B cell (primary cell): ENCODE measurements around the gene STK24. TPM values are rescaled to one million over a fixed set of nuclear protein-coding genes. Genes with fewer than 3 reads are reported as not detected.
A peak's percentile ranks its signal among the peaks of the same experiment; 100 is the strongest.

ENCODE experiments used
- ATAC-seq: fragments of 200-7000 bp; cut with Tn5 transposase; one replicate; pipeline ENCODE4 v1.10.0; 2021; ENCODE audit warnings: low read depth, mild to moderate bottlenecking, moderate number of reproducible peaks, moderate library complexity
- CTCF ChIA-PET: fragments of 350-600 bp; sonication (Branson Sonifier 250); formaldehyde crosslinking; loops from one replicate; lab custom pipeline; 2021; ENCODE audit warnings: antibody characterized with exemption, inconsistent platforms; lab: Charles Lee
- POLR2A ChIA-PET: fragments of 350-600 bp; sonication (Branson Sonifier 250); formaldehyde crosslinking; loops from one replicate; lab custom pipeline; 2021; ENCODE audit warnings: antibody characterized with exemption; lab: Charles Lee
- DNase-seq: peaks from one replicate; pipeline ENCODE4 v3.0.0; 2013
- H2AFZ ChIP-seq: 2 replicates; pipeline ENCODE4 v1.6.1; 2012; ENCODE audit warnings: mild to moderate bottlenecking, low read depth, low read length; ENCODE audit not compliant: insufficient read depth, poor library complexity, severe bottlenecking
- H3K27ac ChIP-seq, 2 donors: 1 replicate in 1 of 2; 2 replicates in 1 of 2; pipeline ENCODE4 v1.5.1; 2012 to 2013; ENCODE audit warnings: low read length in 2 of 2, mild to moderate bottlenecking in 2 of 2, moderate library complexity in 1 of 2
- H3K27me3 ChIP-seq, 4 experiments: fragments of 200-600 bp in 1 of 4; sonication (generic) in 1 of 4; replicated peaks in 1 of 4; 1 replicate in 2 of 4; 2 replicates in 2 of 4; pipeline versions ENCODE4 v1.6.1 to v1.7.0; 2013 to 2016; ENCODE audit warnings: low read length in 3 of 4, mild to moderate bottlenecking in 2 of 4, mixed read lengths in 1 of 4, moderate library complexity in 1 of 4; ENCODE audit not compliant: insufficient read depth in 4 of 4, control insufficient read depth in 3 of 4; ENCODE audit errors: control extremely low read depth in 1 of 4
- H3K36me3 ChIP-seq, 2 experiments: replicated peaks in 1 of 2; 1 replicate in 1 of 2; 2 replicates in 1 of 2; pipeline versions ENCODE4 v1.6.1 to v1.7.1; 2013; ENCODE audit warnings: low read length in 1 of 2; ENCODE audit not compliant: insufficient read depth in 2 of 2, control insufficient read depth in 1 of 2; ENCODE audit errors: control extremely low read depth in 1 of 2, extremely low read depth in 1 of 2
- H3K4me1 ChIP-seq, 2 donors: fragments of 200-600 bp in 1 of 2; sonication (generic) in 1 of 2; 1 replicate in 1 of 2; 2 replicates in 1 of 2; pipeline versions ENCODE4 v1.5.1 to v1.6.1; 2013 to 2017; ENCODE audit warnings: low read length in 2 of 2; ENCODE audit not compliant: control insufficient read depth in 2 of 2, insufficient read depth in 2 of 2
- H3K4me2 ChIP-seq: replicated peaks from 2 replicates; pipeline ENCODE3; 2012; ENCODE audit warnings: mild to moderate bottlenecking, low read depth, low read length; ENCODE audit not compliant: poor library complexity, severe bottlenecking
- H3K4me3 ChIP-seq, 5 experiments: fragments of 200-600 bp in 1 of 5; sonication (generic) in 1 of 5; 1 replicate in 3 of 5; 2 replicates in 2 of 5; pipeline versions ENCODE4 v1.5.1 to v1.7.0; 2011 to 2016; ENCODE audit warnings: low read length in 4 of 5, mild to moderate bottlenecking in 4 of 5, low read depth in 2 of 5, control low read depth in 1 of 5, moderate library complexity in 1 of 5; ENCODE audit not compliant: insufficient read depth in 1 of 5; ENCODE audit errors: control extremely low read depth in 1 of 5, extremely low read depth in 1 of 5
- H3K79me2 ChIP-seq: fragments of 200-600 bp; sonication (generic); one replicate; pipeline ENCODE4 v1.6.0; 2016; ENCODE audit warnings: low read length; ENCODE audit not compliant: control insufficient read depth, insufficient read depth
- H3K9ac ChIP-seq: fragments of 200-600 bp; sonication (generic); 2 replicates; pipeline ENCODE4 v1.6.1; 2017; ENCODE audit warnings: mild to moderate bottlenecking, low read length, moderate library complexity
- H3K9me3 ChIP-seq, 3 donors: one replicate each; pipeline versions ENCODE4 v1.6.1 to v1.7.1; 2013; ENCODE audit warnings: low read length in 2 of 3; ENCODE audit not compliant: control insufficient read depth in 2 of 3, insufficient read depth in 1 of 3; ENCODE audit errors: control extremely low read depth in 1 of 3
- H4K20me1 ChIP-seq: 2 replicates; pipeline ENCODE4 v1.6.0; 2012; ENCODE audit warnings: mild to moderate bottlenecking, low read length; ENCODE audit not compliant: insufficient read depth, control insufficient read depth, poor library complexity, severe bottlenecking
- H3K27ac Mint-ChIP-seq: one replicate; pipeline ENCODE4 v1.8.0; 2021; ENCODE audit warnings: mixed read lengths
- H3K27me3 Mint-ChIP-seq: one replicate; pipeline ENCODE4 v1.8.0; 2021; ENCODE audit warnings: mixed read lengths
- H3K4me1 Mint-ChIP-seq: one replicate; pipeline ENCODE4 v1.8.0; 2021; ENCODE audit warnings: mixed read lengths
- H3K4me3 Mint-ChIP-seq: one replicate; pipeline ENCODE4 v1.8.0; 2021; ENCODE audit warnings: mixed read lengths
- H3K9me3 Mint-ChIP-seq: one replicate; pipeline ENCODE4 v1.8.0; 2022; ENCODE audit warnings: mixed read lengths; ENCODE audit not compliant: insufficient read depth
- CTCF ChIP-seq: fragments of 200-600 bp; IDR thresholded peaks from one replicate; pipeline ENCODE4 v1.8.0; 2022; ENCODE audit warnings: antibody characterized with exemption, mild to moderate bottlenecking
- EZH2 ChIP-seq: IDR thresholded peaks from 2 replicates; pipeline ENCODE4 v1.6.1; 2012; ENCODE audit warnings: borderline replicate concordance, low read depth, mild to moderate bottlenecking, moderate library complexity, low read length; ENCODE audit not compliant: insufficient read depth, poor library complexity, severe bottlenecking
- WGBS: methylation state at CpG from one replicate; pipeline ENCODE4 v1.1.5; 2013; ENCODE audit warnings: missing lambda C conversion rate; ENCODE audit not compliant: insufficient coverage; 5-methylcytosine and 5-hydroxymethylcytosine counted together
- intact Hi-C: fragments of 100-400 bp; cut with micrococcal nuclease; formaldehyde crosslinking; loops from one replicate; pipeline ENCODE4 v1.10.0; 2022
- polyA plus RNA-seq: library from polyadenylated mRNA; depleted of rRNA; stranded (reverse); fragments of >200 nt; gene quantifications from 2 replicates; pipeline ENCODE4 v1.2.3, GENCODE V29; 2012
- total RNA-seq, 2 donors: library from RNA; stranded (reverse); fragments of 120-200 nt in 1 of 2; gene quantifications; 1 replicate in 1 of 2; 2 replicates in 1 of 2; pipeline versions ENCODE4 v1.2.3 to v1.2.4, GENCODE V29; 2013 to 2022

Gene STK24
- total and polyA plus RNA-seq, 2 donors (not counting 1 experiment from before 2014, with no cell fraction given), result 47.2 to 117 TPM

- ChIA-PET CTCF (no interaction called here), POLR2A (no interaction called here)
- DNase-seq, result no peak
- no peak overlapping the region for H3K9ac ChIP-seq
- H3K79me2 ChIP-seq, result peaks cover 100% of the 10 kb centered on the region
- Mint-ChIP-seq H3K27me3 (no peaks in the 10 kb centered on the region), H3K27ac (no peak overlapping the region), H3K9me3 (no peaks in the 10 kb centered on the region), H3K4me1 (peaks cover 85% of the 10 kb centered on the region), H3K4me3 (no peak overlapping the region)
- H4K20me1 ChIP-seq, result peaks cover 89% of the 10 kb centered on the region
- peaks cover 49 to 51% of the 10 kb centered on the region in 2 donors for H3K4me1 ChIP-seq
- no peak for ATAC-seq
- H3K4me3 ChIP-seq, result no peak overlapping the region
- WGBS, result 83% methylated on average over 5 of the region's 5 CpGs
- peaks cover 0 to 12% of the 10 kb centered on the region in 2 experiments for H3K36me3 ChIP-seq
- H3K27me3 ChIP-seq, result no peaks in the 10 kb centered on the region
- intact Hi-C loops, result no loop called here
- TF ChIP-seq EZH2, result no peak
- TF ChIP-seq CTCF, result no peak
- H2AFZ ChIP-seq, result no peak overlapping the region
- H3K9me3 ChIP-seq, result no peaks in the 10 kb centered on the region
- H3K27ac ChIP-seq, result no peak overlapping the region
- no peak overlapping the region for H3K4me2 ChIP-seq
Measured at GRCh38 chr13:98546402-98546801, 30.5 kb downstream of the STK24 start.

DNA sequence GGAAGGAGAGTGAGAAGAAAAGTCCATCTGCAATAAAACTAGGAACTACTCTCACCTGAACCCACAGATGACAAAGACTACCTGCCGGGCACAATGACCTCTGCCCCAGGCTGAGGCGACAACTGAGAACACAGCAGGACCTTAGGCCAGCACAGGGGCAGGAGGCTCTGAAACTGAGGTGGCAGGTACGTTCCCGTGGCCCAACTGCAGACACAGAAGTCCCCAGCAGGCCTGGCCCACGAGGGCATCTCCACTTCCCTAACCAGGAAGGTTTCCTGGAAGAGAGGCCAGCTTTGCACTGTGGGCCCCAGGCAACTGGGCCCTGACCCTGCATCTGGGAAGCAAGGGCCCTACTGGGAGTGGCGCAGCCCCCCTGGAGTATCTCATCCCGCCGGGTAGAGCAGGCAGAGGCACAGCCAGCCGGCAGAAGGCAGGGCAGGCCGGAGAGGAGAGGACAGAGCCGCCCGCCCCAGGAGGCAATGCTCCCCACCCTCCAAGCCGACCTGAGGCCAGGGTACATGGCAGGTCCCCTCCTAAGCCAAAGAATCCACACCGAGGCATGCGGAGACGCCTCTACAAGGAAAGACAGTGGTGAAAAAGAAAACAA, 32.7 kb downstream of the STK24 start:
- no peak overlapping the region for H2AFZ ChIP-seq
- peaks cover 0 to 12% of the 10 kb centered on the region in 2 experiments for H3K36me3 ChIP-seq
- H3K4me3 Mint-ChIP-seq, result peak overlapping the region; percentile 81
- H3K9me3 ChIP-seq, result no peaks in the 10 kb centered on the region
- intact Hi-C loops, result loop anchor here (5.0 kb wide), 2 partner anchors 33 to 37 kb away; partner anchors contain the start of gene STK24
- peaks cover 43 to 53% of the 10 kb centered on the region in 2 donors for H3K4me1 ChIP-seq
- POLR2A ChIA-PET, result no interaction called here
- 91% methylated on average over 10 of the region's 16 CpGs for WGBS
- H3K27ac Mint-ChIP-seq, result peak overlapping the region; percentile 73
- peak overlapping the region; percentile 81 for H3K4me2 ChIP-seq
- no peaks in the 10 kb centered on the region for H3K27me3 ChIP-seq
- peak overlapping the region in 1 of 5 experiments; percentile 4 for H3K4me3 ChIP-seq
- peaks cover 100% of the 10 kb centered on the region for H3K79me2 ChIP-seq
- H3K27me3 Mint-ChIP-seq, result no peaks in the 10 kb centered on the region
- no peak for DNase-seq
- H3K9me3 Mint-ChIP-seq, result no peaks in the 10 kb centered on the region
- peaks cover 87% of the 10 kb centered on the region for H3K4me1 Mint-ChIP-seq
- TF ChIP-seq CTCF (no peak), EZH2 (no peak)
- H4K20me1 ChIP-seq, result peaks cover 95% of the 10 kb centered on the region
- no peak overlapping the region for H3K27ac ChIP-seq
- H3K9ac ChIP-seq, result no peak overlapping the region
- CTCF ChIA-PET, result interaction anchor here (1.4 to 2.6 kb wide), 2 partner anchors 26 to 109 kb away, joined by 3 to 13 read pairs; no protein-coding TSS in a partner anchor
- ATAC-seq, result no peak
